CD4-positive, alpha-beta T cell treated with Interleukin-2 at 100 ng/mL for 4 hours (primary cell): Measurements from ENCODE around the gene EYS.
"Not testable (repeated sequence)": the region's sequence is repeated elsewhere in the genome, so short reads cannot be mapped to it uniquely, and the experiment has no call there.

Experiments used
- DNase-seq: peaks from one replicate; pipeline ENCODE4 v3.0.0-alpha.2; 2020; ENCODE audit warnings: low spot score

Gene EYS

DNA sequence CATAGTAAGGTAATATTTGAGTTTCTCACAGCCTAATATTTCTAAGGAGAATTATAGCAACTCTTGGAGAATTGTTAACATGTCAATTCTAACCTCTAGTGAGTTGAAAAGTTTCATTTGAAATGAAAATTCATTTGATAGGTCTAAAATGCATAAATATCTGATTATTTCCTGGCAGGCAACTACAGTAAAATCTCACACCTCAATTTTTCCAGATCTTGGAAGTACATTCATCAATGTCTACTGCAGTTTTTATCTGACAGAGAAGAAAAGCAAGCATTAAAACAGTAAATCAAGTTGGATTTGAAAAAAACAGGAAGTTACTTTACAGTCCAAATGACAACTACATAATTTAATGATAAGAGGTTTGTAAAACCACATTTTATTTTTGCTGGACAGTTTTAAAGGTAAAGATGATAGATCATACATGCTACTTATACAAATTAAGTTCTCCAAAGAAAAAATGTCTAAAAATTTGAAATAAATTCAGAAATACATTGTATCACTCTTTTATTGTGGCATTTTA, 631.3 kb downstream of the EYS start:
- DNase-seq: no peak

DNA sequence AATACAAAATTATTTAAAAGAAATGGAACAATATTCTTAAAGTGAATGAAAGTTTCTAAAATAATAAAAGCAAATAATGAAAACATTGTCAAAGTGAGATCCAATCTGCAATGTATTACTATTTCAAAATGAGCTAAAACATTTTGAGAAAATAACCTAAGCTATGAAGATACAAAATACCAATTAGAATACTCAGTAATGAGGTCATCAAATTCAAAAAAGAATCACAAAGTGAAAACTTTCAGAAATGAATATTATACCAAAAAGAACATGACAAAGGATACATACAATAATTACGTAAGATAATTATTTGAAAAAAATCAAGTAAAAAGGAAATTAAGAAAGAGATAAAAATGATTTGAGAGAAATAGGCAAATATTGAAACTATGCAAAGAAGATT, 634.5 kb downstream of the EYS start:
- DNase-seq: no peak

GRCh38 chr6:65071480-65071879, 635.5 kb downstream of the EYS start:
- DNase-seq: no peak

- DNase-seq: no peak
Measured at GRCh38 chr6:65064844-65065243, 642.2 kb downstream of the EYS start.

- no peak for DNase-seq
Measured at GRCh38 chr6:65059568-65059967, 647.5 kb downstream of the EYS start.

DNA sequence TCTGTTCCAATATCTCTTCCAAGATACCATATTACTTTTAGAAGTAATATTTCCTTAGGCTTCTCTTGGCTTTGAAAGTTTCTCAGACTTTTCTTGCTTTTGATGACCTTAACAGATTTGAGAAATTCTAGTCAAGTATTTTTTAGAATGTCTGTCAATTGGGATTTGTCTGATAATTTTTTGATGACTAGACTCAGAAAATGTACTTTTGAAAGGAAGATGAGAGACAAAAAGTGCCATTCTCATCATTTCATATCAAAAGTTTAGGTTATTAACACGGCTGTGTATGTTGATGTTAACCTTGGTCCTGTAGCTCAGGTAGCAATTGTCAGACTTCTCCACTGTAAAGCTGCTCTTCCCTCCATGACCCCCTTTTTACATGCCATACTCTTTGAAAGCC, 651.5 kb downstream of the EYS start:
- no peak for DNase-seq

DNA sequence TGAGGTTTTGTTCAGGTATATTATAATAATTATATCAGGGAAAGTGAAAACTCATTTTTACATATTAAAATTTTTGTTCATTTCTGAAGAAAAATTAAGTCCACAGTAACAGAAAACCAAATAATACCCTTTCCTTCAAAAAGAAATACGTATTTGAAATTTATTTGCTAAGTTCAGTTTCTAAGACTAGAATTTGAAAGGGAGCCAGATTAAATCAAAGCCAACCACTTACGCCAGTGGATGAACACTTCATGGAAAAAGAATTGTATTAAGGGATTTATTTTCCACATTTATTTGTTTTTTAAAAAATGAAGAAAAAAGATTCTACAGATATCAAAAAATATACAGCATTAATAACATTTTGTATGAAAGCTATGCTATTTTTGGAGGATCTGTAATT, 654.4 kb downstream of the EYS start:
- no peak for DNase-seq

GRCh38 chr6:65045801-65046200, 661.2 kb downstream of the EYS start:
- DNase-seq: no peak

GRCh38 chr6:65014006-65014405, 693.0 kb downstream of the EYS start:
- no peak for DNase-seq

DNA sequence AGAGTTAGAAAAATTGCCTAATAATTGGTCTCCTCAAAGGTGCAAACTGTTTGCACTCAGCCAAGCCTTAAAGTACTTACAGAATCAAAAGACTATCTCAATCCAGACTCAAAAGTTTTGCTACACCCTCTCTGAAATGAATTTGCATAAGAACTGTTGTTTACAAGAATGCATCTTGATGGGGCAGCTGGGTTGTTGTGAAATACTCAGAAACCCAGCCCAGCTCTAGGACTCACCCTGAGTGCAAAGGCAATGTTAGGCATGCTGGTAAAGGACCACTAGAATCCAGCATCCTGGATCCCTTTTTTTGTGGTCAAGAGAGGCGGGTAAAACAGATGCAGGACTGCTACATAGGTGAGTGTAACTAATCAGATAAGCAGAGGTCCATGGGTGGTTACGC, 700.2 kb downstream of the EYS start:
- no peak for DNase-seq

GRCh38 chr6:65004283-65004682, 702.7 kb downstream of the EYS start:
- no peak for DNase-seq

GRCh38 chr6:65002882-65003281, 704.1 kb downstream of the EYS start:
- not testable (repeated sequence) for DNase-seq

DNA sequence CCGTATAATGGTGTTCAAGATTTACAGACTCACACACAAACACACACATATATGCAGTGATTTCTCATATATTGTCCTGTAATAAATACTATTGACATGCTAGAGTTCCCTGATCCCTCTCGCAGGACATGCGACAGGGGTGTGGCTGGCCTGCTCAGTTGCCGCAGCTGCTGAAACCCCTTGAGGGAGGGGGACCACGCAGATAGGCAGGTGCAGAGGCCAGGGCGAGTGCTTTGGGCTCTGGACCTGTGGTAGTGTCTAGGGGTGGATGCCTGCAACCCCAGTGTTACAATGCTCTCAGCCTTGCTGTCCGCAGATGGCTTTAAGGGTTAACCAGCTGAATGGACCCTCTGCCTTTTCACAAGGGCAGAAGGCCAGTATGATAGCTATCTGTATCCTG, 706.2 kb downstream of the EYS start:
- DNase-seq: no peak

GRCh38 chr6:64998204-64998603, 708.8 kb downstream of the EYS start:
- DNase-seq: no peak

DNA sequence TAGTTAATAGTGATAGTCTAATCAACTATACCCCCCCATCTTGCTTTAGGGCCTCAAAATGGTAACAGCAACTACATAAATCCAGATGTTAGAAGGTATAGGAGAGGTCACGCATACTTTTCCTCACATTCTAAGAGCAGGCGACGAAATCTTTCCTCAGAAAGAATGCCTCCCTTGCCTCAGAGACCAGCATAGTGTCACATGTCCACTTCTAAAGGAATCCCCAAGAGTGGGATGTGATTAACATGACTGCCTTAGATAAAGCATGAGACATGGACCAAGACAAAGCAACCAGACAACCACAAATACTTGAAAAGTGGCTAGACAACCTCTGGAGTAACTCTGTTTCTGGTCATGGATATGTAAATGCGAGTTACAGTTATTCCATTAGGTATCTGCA, 710.7 kb downstream of the EYS start:
- no peak for DNase-seq

DNA sequence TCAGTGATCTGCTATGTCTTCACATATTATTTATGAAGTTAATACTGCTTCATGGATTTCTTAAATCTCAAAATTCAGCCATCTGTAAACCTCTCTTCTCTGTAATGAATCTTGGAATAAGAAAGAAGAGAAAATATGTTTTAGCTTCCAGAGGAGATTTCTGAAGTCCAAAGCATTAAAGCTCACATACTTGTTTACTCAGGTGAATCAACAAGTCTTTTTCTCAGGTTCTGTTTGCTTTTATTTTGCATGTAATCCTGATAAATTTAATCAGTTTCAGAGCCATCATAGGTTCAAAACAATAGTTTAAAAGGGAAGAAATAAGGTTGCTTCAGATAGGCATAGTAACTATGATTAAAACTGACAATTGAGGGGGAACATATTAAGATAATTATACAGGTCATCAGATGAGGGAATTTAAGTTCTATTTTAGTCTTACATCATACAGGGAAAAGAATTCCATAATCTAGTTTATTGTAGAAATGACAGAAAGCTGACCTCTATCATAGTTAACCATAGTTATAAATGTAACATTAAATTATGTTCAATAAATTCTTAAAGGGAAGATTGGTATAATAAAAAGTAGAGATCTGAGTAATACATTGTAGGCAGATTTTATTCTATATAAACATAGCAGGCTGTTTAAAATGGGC, 716.2 kb downstream of the EYS start:
- no peak for DNase-seq

DNA sequence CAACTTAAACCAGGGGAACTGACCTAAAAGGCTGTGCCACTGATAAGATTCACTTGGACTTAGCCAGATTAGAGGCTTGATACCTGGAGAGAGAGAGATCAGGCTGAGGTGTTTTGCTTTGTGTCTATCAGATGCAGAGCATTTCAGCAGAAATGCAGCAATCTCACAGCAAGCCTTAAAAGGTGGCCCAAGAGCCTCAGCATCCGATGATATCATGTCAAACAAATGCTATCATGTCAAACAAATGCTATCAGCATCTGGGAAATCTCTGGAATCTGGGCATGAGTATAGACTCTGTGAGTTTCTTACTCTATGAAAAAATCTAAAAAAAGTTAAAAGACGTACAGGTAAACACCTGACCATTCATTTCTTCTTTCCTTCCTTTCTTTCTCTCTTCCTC, 718.9 kb downstream of the EYS start:
- DNase-seq: no peak

- DNase-seq: no peak
Measured at GRCh38 chr6:64987066-64987465, 720.0 kb downstream of the EYS start.

- no peak for DNase-seq
Measured at GRCh38 chr6:64985726-64986125, 721.3 kb downstream of the EYS start.

GRCh38 chr6:64984948-64985347, 722.1 kb downstream of the EYS start:
- DNase-seq: no peak

DNA sequence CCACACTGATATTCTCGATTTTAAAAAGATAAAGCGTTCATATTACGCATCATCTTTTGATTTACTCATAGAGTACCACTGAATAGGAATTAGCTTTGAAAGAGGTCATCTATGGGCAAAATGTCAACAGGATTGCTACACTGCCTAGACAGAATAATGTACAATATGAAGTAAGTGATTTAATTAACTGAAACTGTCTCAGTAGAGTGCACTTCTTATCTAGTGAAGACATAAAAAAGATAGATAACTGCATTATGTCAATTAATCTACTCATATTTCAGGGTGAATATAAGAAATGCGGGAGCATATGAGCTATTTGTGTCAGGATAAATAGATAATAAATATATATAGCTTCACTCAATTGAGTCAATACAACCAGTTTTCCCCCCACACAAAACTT, 723.9 kb downstream of the EYS start:
- no peak for DNase-seq

DNA sequence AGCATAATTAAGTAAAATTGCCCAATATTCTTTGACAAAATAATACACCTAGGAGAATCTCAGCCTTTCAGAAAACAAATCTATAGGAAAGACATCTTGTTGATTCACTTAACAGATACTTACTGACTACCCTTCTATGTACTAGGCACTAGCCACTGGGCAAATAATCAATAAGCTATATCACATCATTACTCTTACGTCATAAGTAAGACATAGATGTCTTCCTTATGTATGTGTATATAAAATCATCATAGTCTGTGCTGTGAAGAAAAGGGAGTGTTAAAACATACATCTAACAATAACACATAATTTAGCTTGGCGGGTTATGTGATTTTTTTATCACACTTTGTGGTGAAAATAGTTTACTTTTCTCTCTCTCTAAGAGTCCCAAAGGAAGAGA, 733.9 kb downstream of the EYS start:
- DNase-seq: no peak

DNA sequence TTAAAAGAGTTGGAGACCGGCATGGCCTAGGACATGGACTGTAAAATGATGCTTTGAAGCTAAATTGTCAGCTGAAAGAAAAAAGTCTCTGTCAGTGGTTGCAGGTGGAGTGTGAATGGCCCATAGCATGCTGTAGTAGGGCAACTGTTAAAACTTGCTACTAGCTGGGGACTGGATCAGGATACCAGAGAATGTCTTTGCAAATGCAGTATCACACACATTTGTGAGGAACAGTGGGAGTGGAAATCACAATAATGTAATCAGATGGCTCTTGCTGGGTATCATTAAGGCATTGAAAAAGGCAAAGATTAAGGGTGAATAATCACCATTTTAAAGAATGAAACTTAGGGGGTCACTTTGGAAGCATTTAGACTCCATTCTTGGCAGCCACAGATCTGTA, 737.9 kb downstream of the EYS start:
- DNase-seq: no peak

DNA sequence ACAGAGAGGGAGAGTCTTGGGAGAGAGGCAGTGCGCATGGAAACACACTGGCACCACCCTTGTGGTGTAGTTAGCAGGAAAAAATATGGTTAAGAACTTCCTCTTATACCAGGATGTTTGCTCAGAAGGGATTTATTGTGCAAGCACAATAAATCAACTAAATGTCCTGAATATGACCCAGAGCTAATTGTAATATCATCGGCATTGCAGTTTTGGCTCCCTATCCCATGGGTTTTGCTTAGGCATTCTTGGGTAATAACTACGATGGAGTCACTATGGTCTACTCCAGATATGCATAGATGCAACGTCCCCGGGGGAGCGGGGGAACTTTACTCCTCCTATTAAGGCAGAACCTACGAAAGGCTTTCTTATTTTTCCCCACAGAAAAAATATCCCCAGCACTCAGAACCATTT, 751.6 kb downstream of the EYS start:
- no peak for DNase-seq

GRCh38 chr6:64949257-64949656, 757.8 kb downstream of the EYS start:
- DNase-seq: no peak
